Measurements from ENCODE around the gene HYDIN. TPM values are rescaled to one million over a fixed set of nuclear protein-coding genes. Genes with fewer than 3 reads are reported as not detected.
"Not testable (repeated sequence)": the region's sequence is repeated elsewhere in the genome, so short reads cannot be mapped to it uniquely, and the experiment has no call there.

HYDIN gene
- polyA plus RNA-seq, 1 of the 3 experiments (the other 2 are of a cell fraction): 0.33 TPM

DNA sequence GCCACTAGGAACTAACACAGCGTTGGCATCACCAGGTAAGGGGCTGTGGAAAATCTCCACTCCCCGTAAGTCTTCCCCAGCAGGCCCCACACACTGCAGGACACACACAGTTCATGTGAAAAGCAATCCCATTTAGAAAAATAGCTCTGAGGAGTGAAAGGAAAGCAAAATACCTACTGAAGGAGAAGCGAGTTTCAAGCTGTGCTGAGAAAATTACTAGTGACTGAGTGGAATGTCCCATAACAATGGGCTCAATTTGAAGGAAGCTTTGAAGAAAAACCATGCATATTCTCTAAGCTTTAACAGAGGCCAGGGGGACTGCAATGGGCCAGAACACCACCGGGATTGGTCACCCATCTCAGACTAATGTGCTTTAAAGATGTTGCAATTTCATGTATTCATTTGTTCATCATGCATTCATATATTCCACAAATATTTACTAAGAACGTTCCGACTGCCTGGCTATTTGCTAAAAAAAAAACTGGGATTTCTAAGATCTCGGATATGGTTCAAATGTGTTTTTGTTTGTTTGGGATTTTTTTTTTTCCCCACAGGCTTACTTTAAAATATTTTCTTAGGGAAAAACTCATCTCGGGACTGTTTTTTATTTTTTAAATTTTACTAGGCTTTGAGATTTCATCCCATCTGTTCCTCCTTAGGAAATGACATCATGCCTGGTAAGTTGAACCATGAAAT is 202.3 kb downstream of the HYDIN start:
- H4K20me1 ChIP-seq (ENCODE audit: insufficient read depth); H3K4me1 ChIP-seq (ENCODE audit: control insufficient read depth in 1 of 2, insufficient read depth in 2 of 2, low read depth in 1 of 2, low read length in 1 of 2); POLR2A ChIA-PET; H3K36me3 ChIP-seq (replicated peaks in 1 of 2; ENCODE audit: control insufficient read depth in 1 of 2, insufficient read depth in 2 of 2, low read length in 1 of 2); H3K9ac ChIP-seq; H3K9me3 ChIP-seq; DNase-seq; H3K4me2 ChIP-seq; H3K27me3 ChIP-seq (ENCODE audit: insufficient read depth); H3K27ac ChIP-seq (ENCODE audit: low read depth in 2 of 2, low read length in 1 of 2); CTCF ChIA-PET; H3K9me2 ChIP-seq; H2AFZ ChIP-seq (ENCODE audit: low read depth); H3K4me3 ChIP-seq (ENCODE audit: low read depth in 2 of 2, low read length in 1 of 2); H3F3A ChIP-seq (replicated peaks; ENCODE audit: insufficient read depth); H3K79me2 ChIP-seq (ENCODE audit: insufficient read depth): not testable (repeated sequence)
- WGBS (ENCODE audit: low lambda C conversion rate): 51% methylated on average over 8 of the region's 8 CpGs

DNA sequence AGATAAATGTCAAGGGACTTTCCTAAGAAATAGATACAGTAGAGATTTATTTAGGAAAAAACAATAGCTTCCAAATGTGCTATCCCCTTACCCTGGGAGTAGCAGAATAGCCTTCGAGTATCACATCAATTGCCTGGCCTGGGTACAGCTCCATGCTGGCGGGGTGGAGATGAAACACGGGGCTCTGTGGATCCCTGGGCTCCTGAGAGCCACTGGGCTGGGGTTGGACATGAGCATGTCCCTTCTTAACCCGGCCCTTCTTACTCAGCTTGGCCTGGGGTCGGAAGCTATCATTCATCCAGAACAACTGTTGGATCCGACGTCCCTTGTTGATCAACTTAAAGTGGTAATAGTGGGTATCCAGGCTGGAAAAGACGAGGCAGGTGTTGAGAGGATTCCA is 203.0 kb downstream of the HYDIN start:
- H3K9ac ChIP-seq, POLR2A ChIA-PET: not testable (repeated sequence)

DNA sequence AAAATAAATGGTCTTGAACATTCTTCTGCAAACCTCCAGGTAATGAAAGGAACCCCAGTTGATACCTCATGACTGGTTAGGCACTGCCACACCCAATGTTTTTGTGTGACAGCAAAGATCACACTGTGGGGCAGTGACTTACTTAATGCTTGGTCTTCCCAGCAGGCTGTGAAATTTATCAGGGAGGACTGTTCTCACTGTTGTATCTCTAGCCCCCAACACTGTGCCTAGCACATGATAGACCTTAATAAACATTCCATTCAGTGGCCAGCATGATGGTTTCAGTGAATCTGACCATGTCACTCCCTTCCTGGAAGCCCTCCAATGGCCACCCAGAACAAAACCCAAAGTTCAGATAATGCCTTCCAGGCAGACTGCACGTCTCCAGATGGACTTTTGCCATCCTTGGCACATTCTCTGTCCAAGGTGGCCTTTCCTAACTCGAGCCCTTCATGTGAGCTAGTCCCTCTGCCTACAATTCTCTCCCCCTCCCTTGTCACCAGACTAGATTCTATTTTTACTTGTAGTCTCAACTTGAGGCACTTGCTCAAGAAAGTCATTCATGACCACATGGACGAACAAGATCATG is 206.6 kb downstream of the HYDIN start:
- H3K9me3 ChIP-seq; H3K36me3 ChIP-seq (replicated peaks in 1 of 2; ENCODE audit: control insufficient read depth in 1 of 2, insufficient read depth in 2 of 2, low read length in 1 of 2); H3K4me1 ChIP-seq (ENCODE audit: control insufficient read depth in 1 of 2, insufficient read depth in 2 of 2, low read depth in 1 of 2, low read length in 1 of 2); DNase-seq; CTCF ChIA-PET; H3K27ac ChIP-seq (ENCODE audit: low read depth in 2 of 2, low read length in 1 of 2); H3K79me2 ChIP-seq (ENCODE audit: insufficient read depth); H3K4me2 ChIP-seq; H3K9ac ChIP-seq; H3K9me2 ChIP-seq; H3K4me3 ChIP-seq (ENCODE audit: low read depth in 2 of 2, low read length in 1 of 2); POLR2A ChIA-PET; H4K20me1 ChIP-seq (ENCODE audit: insufficient read depth); H3K27me3 ChIP-seq (ENCODE audit: insufficient read depth); H2AFZ ChIP-seq (ENCODE audit: low read depth); H3F3A ChIP-seq (replicated peaks; ENCODE audit: insufficient read depth): not testable (repeated sequence)
- 11% methylated on average over 3 of the region's 3 CpGs for WGBS (ENCODE audit: low lambda C conversion rate)

More for the DNA sequence above, 203.0 kb downstream of the HYDIN start:
- H3K4me1 ChIP-seq (ENCODE audit: control insufficient read depth in 1 of 2, insufficient read depth in 2 of 2, low read depth in 1 of 2, low read length in 1 of 2); H3K27me3 ChIP-seq (ENCODE audit: insufficient read depth); H3K9me2 ChIP-seq; H3K4me3 ChIP-seq (ENCODE audit: low read depth in 2 of 2, low read length in 1 of 2); H3K36me3 ChIP-seq (replicated peaks in 1 of 2; ENCODE audit: control insufficient read depth in 1 of 2, insufficient read depth in 2 of 2, low read length in 1 of 2); H3K9me3 ChIP-seq; H3K27ac ChIP-seq (ENCODE audit: low read depth in 2 of 2, low read length in 1 of 2); H3F3A ChIP-seq (replicated peaks; ENCODE audit: insufficient read depth); H3K4me2 ChIP-seq; DNase-seq; H3K79me2 ChIP-seq (ENCODE audit: insufficient read depth); H2AFZ ChIP-seq (ENCODE audit: low read depth); H4K20me1 ChIP-seq (ENCODE audit: insufficient read depth); CTCF ChIA-PET: not testable (repeated sequence)
- no CpG with 5 or more reads among the region's 8 CpGs for WGBS (ENCODE audit: low lambda C conversion rate)

DNA sequence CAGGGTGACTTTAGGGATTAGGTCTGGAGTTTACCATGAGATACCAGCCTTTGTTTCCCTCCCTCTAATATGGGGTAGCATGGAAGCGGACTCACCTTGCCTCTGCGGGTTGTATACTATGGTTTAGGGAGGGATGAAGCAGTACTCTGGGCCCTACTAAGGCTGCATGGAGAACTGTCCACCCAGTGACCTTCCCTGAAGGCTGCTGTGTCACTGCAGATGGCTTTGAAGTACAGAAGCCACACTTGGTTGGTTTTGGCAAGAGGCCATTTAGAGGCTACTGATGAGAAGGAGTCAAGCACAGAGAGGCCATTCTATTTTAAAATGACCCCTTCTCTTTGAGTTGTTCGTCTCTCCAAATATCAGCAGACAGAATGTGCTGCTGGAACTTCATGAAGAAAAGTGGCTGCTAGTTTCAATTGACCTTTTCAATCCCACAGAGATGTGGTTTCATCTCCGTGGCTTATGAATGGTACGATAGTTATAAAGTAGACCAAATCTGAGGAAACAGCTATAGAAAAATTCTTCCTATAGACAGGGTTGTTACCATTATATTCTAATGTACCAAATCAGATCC is 208.5 kb downstream of the HYDIN start:
- CTCF ChIA-PET; H3K4me2 ChIP-seq; H2AFZ ChIP-seq (ENCODE audit: low read depth); POLR2A ChIA-PET; H3F3A ChIP-seq (replicated peaks; ENCODE audit: insufficient read depth); H3K36me3 ChIP-seq (replicated peaks in 1 of 2; ENCODE audit: control insufficient read depth in 1 of 2, insufficient read depth in 2 of 2, low read length in 1 of 2); H4K20me1 ChIP-seq (ENCODE audit: insufficient read depth); H3K9ac ChIP-seq; H3K4me1 ChIP-seq (ENCODE audit: control insufficient read depth in 1 of 2, insufficient read depth in 2 of 2, low read depth in 1 of 2, low read length in 1 of 2); H3K27me3 ChIP-seq (ENCODE audit: insufficient read depth); H3K9me2 ChIP-seq; H3K27ac ChIP-seq (ENCODE audit: low read depth in 2 of 2, low read length in 1 of 2); H3K9me3 ChIP-seq; H3K79me2 ChIP-seq (ENCODE audit: insufficient read depth); H3K4me3 ChIP-seq (ENCODE audit: low read depth in 2 of 2, low read length in 1 of 2); DNase-seq: not testable (repeated sequence)
- WGBS (ENCODE audit: low lambda C conversion rate): 54% methylated on average over 3 of the region's 5 CpGs

DNA sequence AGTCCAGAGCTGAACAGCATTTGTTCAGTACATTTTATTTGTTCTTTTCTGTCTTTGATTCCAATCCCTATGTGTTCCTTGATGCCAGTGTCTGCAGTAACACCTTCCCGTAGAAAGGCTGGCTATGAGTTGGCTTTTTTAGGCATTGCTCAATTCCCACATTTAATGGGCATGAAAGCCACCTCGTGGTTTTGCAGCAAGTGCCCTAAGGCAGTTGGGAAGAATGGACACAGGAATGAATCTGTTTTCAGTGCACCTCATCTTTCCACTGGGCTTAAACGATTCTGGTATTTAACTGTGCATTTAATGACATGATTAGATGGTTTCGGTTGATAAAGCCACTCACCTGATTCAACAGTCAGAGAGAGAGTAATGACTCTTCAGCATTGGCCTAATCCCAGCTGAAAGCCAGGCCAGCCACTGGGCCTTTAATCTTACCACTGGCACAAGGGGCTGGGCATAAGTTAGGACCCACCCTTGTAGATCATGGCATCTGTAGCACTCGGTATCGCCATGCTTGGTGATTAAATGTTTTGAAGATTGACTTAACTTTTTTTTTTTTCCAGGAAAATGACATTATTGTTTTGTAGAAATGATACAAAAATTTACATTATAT is 211.3 kb downstream of the HYDIN start:
- H3K79me2 ChIP-seq (ENCODE audit: insufficient read depth); H3K4me2 ChIP-seq; H3K9me3 ChIP-seq; POLR2A ChIA-PET; H3K4me1 ChIP-seq (ENCODE audit: control insufficient read depth in 1 of 2, insufficient read depth in 2 of 2, low read depth in 1 of 2, low read length in 1 of 2); H3K36me3 ChIP-seq (replicated peaks in 1 of 2; ENCODE audit: control insufficient read depth in 1 of 2, insufficient read depth in 2 of 2, low read length in 1 of 2); H3K4me3 ChIP-seq (ENCODE audit: low read depth in 2 of 2, low read length in 1 of 2); H2AFZ ChIP-seq (ENCODE audit: low read depth); H4K20me1 ChIP-seq (ENCODE audit: insufficient read depth); CTCF ChIA-PET; H3K27me3 ChIP-seq (ENCODE audit: insufficient read depth); H3K9me2 ChIP-seq; H3F3A ChIP-seq (replicated peaks; ENCODE audit: insufficient read depth); H3K9ac ChIP-seq; DNase-seq; H3K27ac ChIP-seq (ENCODE audit: low read depth in 2 of 2, low read length in 1 of 2): not testable (repeated sequence)
- 39% methylated on average over 6 of the region's 6 CpGs for WGBS (ENCODE audit: low lambda C conversion rate)

DNA sequence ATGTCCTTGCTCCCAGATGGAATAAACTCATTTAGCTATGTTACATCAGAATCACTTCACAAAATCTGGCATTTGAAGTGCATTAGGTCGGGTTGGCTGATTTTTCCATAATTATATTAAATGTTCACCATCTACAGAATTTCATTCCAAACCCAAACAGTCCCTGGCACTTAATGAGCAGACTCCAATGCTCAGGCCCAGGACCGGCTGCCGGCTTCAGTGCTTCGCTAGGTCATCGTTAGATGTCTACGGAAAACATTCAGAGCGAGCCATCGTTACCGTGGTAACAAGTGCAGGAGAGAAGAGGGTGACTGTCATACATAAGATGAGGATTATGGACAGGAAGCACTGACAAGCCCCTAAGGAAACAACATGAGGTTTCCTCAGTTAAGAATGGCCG is 215.1 kb downstream of the HYDIN start:
- H3K4me1 ChIP-seq (ENCODE audit: control insufficient read depth in 1 of 2, insufficient read depth in 2 of 2, low read depth in 1 of 2, low read length in 1 of 2); POLR2A ChIA-PET; H3K27me3 ChIP-seq (ENCODE audit: insufficient read depth); H3K27ac ChIP-seq (ENCODE audit: low read depth in 2 of 2, low read length in 1 of 2); H3K4me2 ChIP-seq; DNase-seq; H2AFZ ChIP-seq (ENCODE audit: low read depth); H3K36me3 ChIP-seq (replicated peaks in 1 of 2; ENCODE audit: control insufficient read depth in 1 of 2, insufficient read depth in 2 of 2, low read length in 1 of 2); H3K79me2 ChIP-seq (ENCODE audit: insufficient read depth); H3F3A ChIP-seq (replicated peaks; ENCODE audit: insufficient read depth); H3K4me3 ChIP-seq (ENCODE audit: low read depth in 2 of 2, low read length in 1 of 2); CTCF ChIA-PET; H3K9me3 ChIP-seq; H3K9me2 ChIP-seq; H4K20me1 ChIP-seq (ENCODE audit: insufficient read depth); H3K9ac ChIP-seq: not testable (repeated sequence)
- WGBS (ENCODE audit: low lambda C conversion rate): 30% methylated on average over 2 of the region's 10 CpGs
